Measurements from ENCODE around the gene FILIP1L. TPM values are rescaled to one million over a fixed set of nuclear protein-coding genes. Genes with fewer than 3 reads are reported as not detected.

FILIP1L gene
- total and polyA plus RNA-seq, 7 donors: 9.2 to 274 (median 78.5) TPM

DNA sequence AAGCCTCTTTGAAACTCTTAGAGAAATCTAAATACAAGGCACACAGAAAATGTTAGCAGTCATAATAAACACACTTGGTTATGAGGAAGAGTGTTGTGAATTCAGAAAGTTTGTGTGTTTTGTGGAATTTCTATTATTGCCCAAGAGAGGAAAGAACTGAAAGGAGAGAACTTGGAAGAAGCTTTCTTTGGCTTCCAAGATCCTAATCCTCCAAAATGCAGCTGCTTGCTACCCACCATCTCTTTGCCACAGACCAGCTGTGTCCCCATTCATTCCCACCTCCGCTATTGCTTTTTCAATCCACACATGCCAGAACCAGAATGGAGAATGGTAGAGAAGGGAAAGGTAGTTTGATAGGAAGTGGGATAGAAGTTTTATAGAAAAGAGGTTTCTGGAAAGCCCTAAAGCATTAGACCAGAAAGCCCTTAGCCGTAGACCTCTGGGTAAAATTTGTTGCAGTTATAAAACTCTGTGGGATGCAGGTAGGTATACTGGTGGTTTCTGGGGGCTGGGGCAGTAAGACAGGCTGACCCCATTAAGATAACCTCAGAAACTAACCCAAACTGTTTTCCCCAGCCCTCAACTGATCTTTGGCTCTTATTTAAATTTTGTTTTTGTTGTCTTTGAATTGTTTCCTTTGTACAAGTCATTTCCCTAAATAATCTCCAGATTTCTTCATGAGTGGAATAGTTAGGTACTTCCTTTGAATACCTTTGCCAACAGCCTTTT, 108.5 kb downstream of the FILIP1L start:
- Histone ChIP-seq H3K27ac (peak overlapping the region; percentile 38), H3K9me3 (no peaks in the 10 kb centered on the region), H3K27me3 (ENCODE audit: insufficient read depth in 3 of 3, low read length in 2 of 3) (no peaks in the 10 kb centered on the region), H3K4me3 (no peak overlapping the region), H3K4me1 (peaks cover 54% of the 10 kb centered on the region), H3K36me3 (ENCODE audit: insufficient read depth in 1 of 2, low read depth in 1 of 2) (peaks cover 0 to 4% of the 10 kb centered on the region in 2 donors)
- WGBS, 3 donors: 53 to 75% (median 69%) methylated on average over 2 of the region's 2 CpGs
- ATAC-seq (no peak), DNase-seq (no peak)
- intact Hi-C loops (cut with DNase I): loop anchor here (5.0 to 10.0 kb wide), 2 partner anchors 129 to 131 kb away; no protein-coding TSS in a partner anchor
- TF ChIP-seq, protein P1, sequence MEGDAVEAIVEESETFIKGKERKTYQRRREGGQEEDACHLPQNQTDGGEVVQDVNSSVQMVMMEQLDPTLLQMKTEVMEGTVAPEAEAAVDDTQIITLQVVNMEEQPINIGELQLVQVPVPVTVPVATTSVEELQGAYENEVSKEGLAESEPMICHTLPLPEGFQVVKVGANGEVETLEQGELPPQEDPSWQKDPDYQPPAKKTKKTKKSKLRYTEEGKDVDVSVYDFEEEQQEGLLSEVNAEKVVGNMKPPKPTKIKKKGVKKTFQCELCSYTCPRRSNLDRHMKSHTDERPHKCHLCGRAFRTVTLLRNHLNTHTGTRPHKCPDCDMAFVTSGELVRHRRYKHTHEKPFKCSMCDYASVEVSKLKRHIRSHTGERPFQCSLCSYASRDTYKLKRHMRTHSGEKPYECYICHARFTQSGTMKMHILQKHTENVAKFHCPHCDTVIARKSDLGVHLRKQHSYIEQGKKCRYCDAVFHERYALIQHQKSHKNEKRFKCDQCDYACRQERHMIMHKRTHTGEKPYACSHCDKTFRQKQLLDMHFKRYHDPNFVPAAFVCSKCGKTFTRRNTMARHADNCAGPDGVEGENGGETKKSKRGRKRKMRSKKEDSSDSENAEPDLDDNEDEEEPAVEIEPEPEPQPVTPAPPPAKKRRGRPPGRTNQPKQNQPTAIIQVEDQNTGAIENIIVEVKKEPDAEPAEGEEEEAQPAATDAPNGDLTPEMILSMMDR (IDR thresholded peaks at IDR 0.05): no peak

DNA sequence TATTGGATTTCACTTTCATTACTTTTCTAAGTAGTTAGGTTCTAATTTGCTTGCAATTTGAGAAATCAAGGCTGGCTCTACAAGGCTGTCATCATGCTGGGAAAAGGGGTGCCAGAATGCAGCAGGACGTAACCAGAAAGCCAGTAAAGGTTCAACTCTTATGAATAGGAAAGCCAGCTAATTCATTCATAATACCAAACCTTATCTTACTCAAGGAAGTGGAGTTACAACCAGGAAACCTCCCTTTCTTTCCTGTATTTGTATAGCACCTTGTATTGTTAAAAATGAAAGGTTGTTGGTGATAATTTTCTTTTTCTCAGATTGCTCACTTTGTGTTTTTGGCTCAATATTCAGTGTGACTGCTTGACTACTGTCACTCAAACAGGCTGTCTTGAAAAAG, 109.4 kb downstream of the FILIP1L start:
- ATAC-seq (no peak), DNase-seq (no peak)
- peak overlapping the region; percentile 38 for H3K27ac ChIP-seq
- no peaks in the 10 kb centered on the region for H3K27me3 ChIP-seq (ENCODE audit: insufficient read depth in 3 of 3, low read length in 2 of 3)
- peaks cover 47% of the 10 kb centered on the region for H3K4me1 ChIP-seq
- H3K4me3 ChIP-seq: no peak overlapping the region
- intact Hi-C loops (cut with DNase I): loop anchor here (5.0 to 10.0 kb wide), 2 partner anchors 128 to 130 kb away; no protein-coding TSS in a partner anchor
- H3K9me3 ChIP-seq: no peaks in the 10 kb centered on the region
- TF ChIP-seq, protein P1 (IDR thresholded peaks at IDR 0.05): no peak
- H3K36me3 ChIP-seq (ENCODE audit: insufficient read depth in 1 of 2, low read depth in 1 of 2): peaks cover 0 to 4% of the 10 kb centered on the region in 2 donors
- 27 to 50% (median 31%) methylated on average over 1 of the region's 1 CpG for WGBS, 3 donors

DNA sequence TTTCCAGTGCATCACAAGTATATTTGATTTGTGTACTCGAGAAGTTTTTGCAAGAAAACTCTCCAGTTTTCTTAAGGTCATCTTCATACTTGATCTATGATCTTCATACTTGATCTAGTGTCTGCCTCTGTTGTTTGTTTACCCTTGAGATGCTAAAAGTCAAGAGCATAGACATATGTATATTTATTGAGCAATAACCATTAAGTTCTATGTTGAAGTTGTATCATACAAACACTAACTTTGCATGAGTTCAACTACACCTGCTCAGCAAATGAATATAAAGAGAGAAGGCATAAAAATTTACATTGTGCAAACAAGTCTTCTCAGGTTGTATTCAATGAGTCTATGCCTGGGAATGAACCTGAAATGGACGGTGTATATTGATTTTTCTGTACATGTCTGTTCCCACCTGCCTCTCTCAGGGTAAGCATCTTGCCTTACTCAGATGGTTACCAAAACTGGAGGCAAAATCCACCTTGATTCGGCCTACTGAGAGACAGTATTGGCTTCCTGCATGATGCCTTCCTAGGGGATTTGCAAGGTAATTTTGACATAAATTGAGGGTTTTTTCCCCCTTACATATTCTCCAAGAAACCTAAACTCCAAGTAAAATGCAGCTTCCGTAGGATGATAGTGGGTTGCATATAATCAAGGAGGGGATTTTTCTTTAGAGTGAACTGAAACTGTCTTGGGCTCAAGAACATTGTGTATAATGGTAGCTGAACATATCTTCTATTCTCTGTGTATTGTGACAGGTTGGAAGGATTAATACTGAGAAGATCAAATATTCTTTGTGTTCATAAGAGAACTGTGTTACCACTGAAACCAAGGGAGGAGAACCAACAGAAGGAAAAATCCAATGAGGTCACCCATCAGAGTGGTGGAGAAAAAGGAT, 110.4 kb downstream of the FILIP1L start:
- Histone ChIP-seq H3K4me1 (peaks cover 37% of the 10 kb centered on the region), H3K4me3 (no peak overlapping the region), H3K36me3 (ENCODE audit: insufficient read depth in 1 of 2, low read depth in 1 of 2) (peaks cover 0 to 4% of the 10 kb centered on the region in 2 donors), H3K27me3 (ENCODE audit: insufficient read depth in 3 of 3, low read length in 2 of 3) (no peaks in the 10 kb centered on the region), H3K27ac (peak overlapping the region; percentile 38), H3K9me3 (no peaks in the 10 kb centered on the region)
- 95 to 97% (median 96%) methylated on average over 4 of the region's 4 CpGs for WGBS, 3 donors
- TF ChIP-seq, protein P1 (IDR thresholded peaks at IDR 0.05): no peak
- DNase-seq: no peak
- ATAC-seq: no peak
- intact Hi-C loops (cut with DNase I): loop anchor here in 1 of 2 donors (10.0 kb wide), 1 partner anchor 129 kb away; no protein-coding TSS in a partner anchor

DNA sequence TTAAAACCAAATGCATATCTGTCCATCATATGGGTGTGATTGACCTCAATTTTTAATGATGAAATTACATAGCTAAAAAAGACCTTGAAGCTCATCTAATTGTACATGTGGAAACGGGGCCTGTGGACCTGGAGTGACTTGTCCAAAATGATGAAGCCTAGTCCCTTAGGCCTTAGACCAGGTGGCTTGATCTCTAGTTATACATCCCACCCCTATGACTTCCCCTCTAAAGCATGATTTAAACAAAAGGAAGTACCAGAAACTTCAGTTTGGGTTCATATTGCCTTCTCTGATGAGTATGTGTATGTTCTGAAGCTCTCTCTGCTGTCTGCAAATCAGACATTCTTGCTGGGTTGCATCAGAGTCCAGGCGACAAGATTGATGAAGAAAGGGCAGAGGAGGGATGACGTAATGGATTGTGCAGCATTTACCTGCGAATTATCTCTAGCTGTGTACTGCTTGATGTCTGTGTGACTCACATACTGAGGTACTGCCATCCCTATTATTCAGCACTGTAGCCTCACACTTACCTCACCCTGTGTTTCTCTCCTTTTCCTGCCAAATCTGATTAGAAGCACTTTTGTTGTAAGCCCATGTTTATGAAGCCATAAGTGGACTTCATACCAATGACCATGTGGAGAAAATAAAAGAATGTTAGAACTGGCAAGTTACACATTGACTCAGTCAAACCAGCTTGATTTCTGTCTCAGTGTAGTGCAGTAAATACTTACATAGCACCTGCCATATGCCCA, 111.5 kb downstream of the FILIP1L start:
- H3K36me3 ChIP-seq (ENCODE audit: insufficient read depth in 1 of 2, low read depth in 1 of 2): peaks cover 0 to 4% of the 10 kb centered on the region in 2 donors
- H3K27ac ChIP-seq: peak overlapping the region; percentile 0
- no peak overlapping the region for H3K4me3 ChIP-seq
- DNase-seq (no peak), ATAC-seq (peak in 3 of 4 donors; percentile 37 to 63 (median 50))
- TF ChIP-seq, protein P1 (IDR thresholded peaks at IDR 0.05): no peak
- H3K4me1 ChIP-seq: peaks cover 30% of the 10 kb centered on the region
- 78 to 85% (median 78%) methylated on average over 4 of the region's 4 CpGs for WGBS, 3 donors
- H3K9me3 ChIP-seq: no peaks in the 10 kb centered on the region
- intact Hi-C loops (cut with DNase I): loop anchor here in 1 of 2 donors (10.0 kb wide), 1 partner anchor 128 kb away; no protein-coding TSS in a partner anchor
- H3K27me3 ChIP-seq (ENCODE audit: insufficient read depth in 3 of 3, low read length in 2 of 3): no peaks in the 10 kb centered on the region
